Transverse colon (tissue), 4 donors: ENCODE results near the gene STRADA. TPM values are rescaled to one million over a fixed set of nuclear protein-coding genes. Genes with fewer than 3 reads are reported as not detected.

Experiments
- DNase-seq: peaks from one replicate; pipeline ENCODE4 v3.0.0-alpha.2; 2019
- H3K27ac ChIP-seq, 4 donors: fragments of 200-600 bp; sonication (generic); 2 replicates each; pipeline ENCODE4 v1.5.1; 2016 to 2018; ENCODE audit warnings: inconsistent platforms in 4 of 4
- H3K27me3 ChIP-seq: fragments of 200-600 bp; sonication (generic); 2 replicates; pipeline ENCODE4 v1.5.1; 2017; ENCODE audit warnings: inconsistent platforms
- H3K36me3 ChIP-seq, 4 donors: fragments of 200-600 bp; sonication (generic); 2 replicates each; pipeline ENCODE4 v1.5.1; 2017 to 2019; ENCODE audit warnings: inconsistent platforms in 4 of 4
- H3K4me1 ChIP-seq, 4 donors: fragments of 200-600 bp; sonication (generic); 2 replicates each; pipeline ENCODE4 v1.5.1; 2017 to 2020; ENCODE audit warnings: inconsistent platforms in 4 of 4
- H3K4me3 ChIP-seq, 4 donors: fragments of 200-600 bp; sonication (generic); 1 replicate in 1 of 4; 2 replicates in 3 of 4; pipeline versions ENCODE4 v1.5.1 to v1.6.1; 2017 to 2019; ENCODE audit warnings: inconsistent platforms in 4 of 4
- H3K9me3 ChIP-seq, 2 donors: fragments of 200-600 bp; sonication (generic); 2 replicates each; pipeline ENCODE4 v1.5.1; 2017 to 2019; ENCODE audit warnings: inconsistent platforms in 2 of 2
- EP300 ChIP-seq: sonication (generic); formaldehyde crosslinking; IDR thresholded peaks from one replicate; pipeline ENCODE4 v1.6.1; 2017; ENCODE audit warnings: antibody characterized with exemption, low read depth
- POLR2A ChIP-seq: fragments of 450-650 bp; IDR thresholded peaks from one replicate; pipeline ENCODE4 v1.6.1; 2016; ENCODE audit warnings: antibody characterized with exemption, mild to moderate bottlenecking, moderate library complexity
- POLR2AphosphoS5 ChIP-seq, 3 donors: sonication (generic); formaldehyde crosslinking; IDR thresholded peaks; one replicate each; pipeline ENCODE4 v1.6.1; 2016; ENCODE audit warnings: antibody characterized with exemption in 3 of 3
- WGBS, 2 donors: methylation state at CpG; one replicate each; pipeline ENCODE4 v1.1.5; 2018; ENCODE audit warnings: low coverage in 1 of 2; 5-methylcytosine and 5-hydroxymethylcytosine counted together
- in situ Hi-C, 4 donors: fragments of 200-750 bp; cut with MboI; loops; one replicate each; pipeline versions ENCODE4 v1.15.0 to v1.15.1; 2017; ENCODE audit warnings: low sequenced_read_pairs in 3 of 4, low pct_ligation_motif_present in 1 of 4, low pct_unique_long_range_greater_than_20kb in 1 of 4
- intact Hi-C: fragments of 100-400 bp; cut with DNase I; formaldehyde crosslinking; loops from one replicate; pipeline ENCODE4 v1.15.1; 2023; ENCODE audit warnings: low total_unique reads
- total RNA-seq, 4 donors: library from RNA; depleted of rRNA; stranded (reverse); fragments of >200 nt; gene quantifications; one replicate each; pipeline ENCODE4 v1.1.0, GENCODE V29; 2016
- TF ChIP-seq, protein P1 (sequence below), 5 experiments: fragments of 200-600 bp in 3 of 5; fragments of 450-650 bp in 2 of 5; sonication (generic) in 3 of 5; IDR thresholded peaks; 1 replicate in 2 of 5; 2 replicates in 3 of 5; pipeline ENCODE4 v1.5.1; 2016 to 2017; ENCODE audit warnings: antibody characterized with exemption in 5 of 5, inconsistent platforms in 3 of 5, mild to moderate bottlenecking in 2 of 5, moderate library complexity in 1 of 5

The STRADA gene
- total RNA-seq, 4 donors from 2014 or later, result 23.1 to 37.8 (median 33.8) TPM

DNA sequence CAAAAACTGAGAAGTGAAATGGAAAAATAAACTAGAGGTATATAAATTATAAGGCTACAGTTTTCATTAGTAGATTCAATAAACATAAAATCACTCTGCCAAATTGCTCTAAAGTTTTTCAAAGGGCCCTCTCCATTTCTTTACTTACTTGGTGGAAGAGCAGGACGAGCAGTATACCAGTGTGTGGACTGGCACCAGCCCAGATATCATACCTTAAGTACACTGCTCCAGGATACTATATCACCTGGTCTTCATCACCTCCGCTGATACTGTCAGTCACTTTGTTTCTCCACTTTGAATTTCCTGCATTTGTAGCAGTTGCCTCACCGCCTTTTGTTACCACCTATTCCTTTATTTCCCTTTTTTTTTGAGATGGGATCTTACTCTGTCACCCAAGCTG lies 81.7 kb downstream of the STRADA start:
- in situ Hi-C loops, result no loop called here
- H3K4me3 ChIP-seq, result no peak overlapping the region
- H3K27me3 ChIP-seq, result no peaks in the 10 kb centered on the region
- peaks cover 0 to under 1% (median 0%) of the 10 kb centered on the region in 4 donors for H3K4me1 ChIP-seq
- no peak for TF ChIP-seq EP300
- TF ChIP-seq POLR2AphosphoS5 (IDR thresholded peaks at IDR 0.05), result no peak
- no peak for TF ChIP-seq POLR2A
- 87 to 93% methylated on average over 3 of the region's 3 CpGs for WGBS, 2 donors
- peaks cover 0 to 28% (median 11%) of the 10 kb centered on the region in 4 donors for H3K36me3 ChIP-seq
- intact Hi-C loops, result no loop called here
- H3K9me3 ChIP-seq, result no peaks in the 10 kb centered on the region
- no peak overlapping the region for H3K27ac ChIP-seq
- no peak for DNase-seq

DNA sequence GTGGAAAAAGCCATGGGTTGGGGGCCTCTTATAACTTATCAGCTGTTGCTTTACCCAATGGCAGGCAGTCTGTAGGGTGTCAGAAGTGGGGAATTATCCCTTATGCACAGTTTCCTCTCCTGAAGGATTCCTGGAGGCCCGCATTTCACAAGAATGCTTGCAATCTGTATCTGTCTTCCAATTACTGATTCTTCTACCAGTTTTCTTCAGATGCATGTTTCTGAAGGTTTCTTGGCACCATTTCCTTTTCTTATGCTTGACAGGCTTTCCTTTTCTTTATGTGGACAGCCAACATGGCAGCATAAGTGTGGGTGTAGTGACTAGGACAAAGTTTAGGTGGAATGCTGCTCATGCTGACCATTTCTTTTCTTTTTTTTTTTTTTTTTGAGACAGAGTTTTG lies 83.2 kb downstream of the STRADA start:
- WGBS, 2 donors, result 100% methylated on average over 1 of the region's 1 CpG; no CpG with 5 or more reads in 1 of the 2 donors
- no peaks in the 10 kb centered on the region for H3K9me3 ChIP-seq
- no peak overlapping the region for H3K27ac ChIP-seq
- no peak for TF ChIP-seq POLR2AphosphoS5 (IDR thresholded peaks at IDR 0.05)
- no peak for TF ChIP-seq POLR2A
- TF ChIP-seq EP300, result no peak
- TF ChIP-seq, protein P1, sequence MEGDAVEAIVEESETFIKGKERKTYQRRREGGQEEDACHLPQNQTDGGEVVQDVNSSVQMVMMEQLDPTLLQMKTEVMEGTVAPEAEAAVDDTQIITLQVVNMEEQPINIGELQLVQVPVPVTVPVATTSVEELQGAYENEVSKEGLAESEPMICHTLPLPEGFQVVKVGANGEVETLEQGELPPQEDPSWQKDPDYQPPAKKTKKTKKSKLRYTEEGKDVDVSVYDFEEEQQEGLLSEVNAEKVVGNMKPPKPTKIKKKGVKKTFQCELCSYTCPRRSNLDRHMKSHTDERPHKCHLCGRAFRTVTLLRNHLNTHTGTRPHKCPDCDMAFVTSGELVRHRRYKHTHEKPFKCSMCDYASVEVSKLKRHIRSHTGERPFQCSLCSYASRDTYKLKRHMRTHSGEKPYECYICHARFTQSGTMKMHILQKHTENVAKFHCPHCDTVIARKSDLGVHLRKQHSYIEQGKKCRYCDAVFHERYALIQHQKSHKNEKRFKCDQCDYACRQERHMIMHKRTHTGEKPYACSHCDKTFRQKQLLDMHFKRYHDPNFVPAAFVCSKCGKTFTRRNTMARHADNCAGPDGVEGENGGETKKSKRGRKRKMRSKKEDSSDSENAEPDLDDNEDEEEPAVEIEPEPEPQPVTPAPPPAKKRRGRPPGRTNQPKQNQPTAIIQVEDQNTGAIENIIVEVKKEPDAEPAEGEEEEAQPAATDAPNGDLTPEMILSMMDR (IDR thresholded peaks at IDR 0.05), result no peak
- intact Hi-C loops (no loop called here), in situ Hi-C loops (no loop called here)
- H3K27me3 ChIP-seq, result no peaks in the 10 kb centered on the region
- DNase-seq, result no peak
- H3K4me1 ChIP-seq, result no peaks in the 10 kb centered on the region
- H3K36me3 ChIP-seq, result peaks cover 0 to 35% (median 14%) of the 10 kb centered on the region in 4 donors
- H3K4me3 ChIP-seq, result no peak overlapping the region

DNA sequence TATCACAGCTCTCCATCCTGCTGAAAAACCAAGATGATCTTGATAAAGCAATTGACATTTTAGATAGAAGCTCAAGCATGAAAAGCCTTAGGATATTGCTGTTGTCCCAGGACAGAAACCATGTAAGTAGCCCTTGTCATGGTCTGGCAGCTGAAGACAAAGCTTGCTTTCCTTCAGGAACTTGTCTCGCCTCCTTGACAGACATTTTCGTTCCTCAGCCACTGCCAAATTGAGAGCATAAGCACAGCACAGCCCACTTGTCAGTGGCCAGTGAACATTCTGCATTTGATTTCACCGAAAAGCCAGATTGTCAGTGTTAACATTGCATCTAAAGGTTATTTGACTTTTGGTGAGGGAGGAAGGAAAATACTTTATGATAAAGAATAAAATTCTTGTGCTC lies 83.8 kb downstream of the STRADA start:
- 85 to 93% methylated on average over 3 of the region's 3 CpGs for WGBS, 2 donors
- TF ChIP-seq POLR2A (no peak), EP300 (no peak), POLR2AphosphoS5 (IDR thresholded peaks at IDR 0.05) (no peak)
- TF ChIP-seq, protein P1 (IDR thresholded peaks at IDR 0.05), result no peak
- DNase-seq, result no peak
- no peak overlapping the region for H3K27ac ChIP-seq
- H3K9me3 ChIP-seq, result no peaks in the 10 kb centered on the region
- no peaks in the 10 kb centered on the region for H3K27me3 ChIP-seq
- intact Hi-C loops, result no loop called here
- H3K36me3 ChIP-seq, result peaks cover 0 to 33% (median 16%) of the 10 kb centered on the region in 4 donors
- H3K4me1 ChIP-seq, result peaks cover 0 to 5% (median under 1%) of the 10 kb centered on the region in 4 donors
- no peak overlapping the region for H3K4me3 ChIP-seq
- in situ Hi-C loops, result no loop called here

DNA sequence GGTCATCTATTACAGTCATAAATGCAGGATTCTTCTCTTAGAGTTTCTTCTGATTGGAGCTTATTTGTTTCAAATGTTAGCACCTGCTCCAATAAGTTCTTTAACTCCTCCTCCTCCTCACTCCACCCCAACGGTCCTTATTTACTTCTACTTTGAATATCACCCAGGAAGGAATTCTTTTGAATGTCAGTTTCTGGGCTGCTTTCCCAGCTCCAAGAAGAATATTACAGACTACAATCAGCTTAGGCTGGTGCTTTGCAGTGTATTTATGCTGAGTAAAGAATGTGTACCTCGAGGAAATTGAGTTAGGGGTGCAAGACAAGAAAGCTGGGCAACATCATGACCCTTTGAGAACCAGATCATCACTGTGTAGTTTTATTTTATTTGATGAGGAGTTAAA lies 88.5 kb downstream of the STRADA start:
- WGBS, 2 donors, result 33% methylated on average over 2 of the region's 2 CpGs
- H3K4me1 ChIP-seq, result peaks cover 0 to 6% (median 3%) of the 10 kb centered on the region in 4 donors
- in situ Hi-C loops (no loop called here), intact Hi-C loops (no loop called here)
- no peak for DNase-seq
- H3K9me3 ChIP-seq, result no peaks in the 10 kb centered on the region
- H3K27ac ChIP-seq, result no peak overlapping the region
- TF ChIP-seq, protein P1 (IDR thresholded peaks at IDR 0.05), result no peak
- no peak for TF ChIP-seq POLR2AphosphoS5 (IDR thresholded peaks at IDR 0.05)
- TF ChIP-seq POLR2A, result no peak
- no peak for TF ChIP-seq EP300
- H3K36me3 ChIP-seq, result peaks cover 0 to 20% (median 6%) of the 10 kb centered on the region in 4 donors
- no peak overlapping the region for H3K4me3 ChIP-seq
- no peaks in the 10 kb centered on the region for H3K27me3 ChIP-seq

Other genes starting within 250 kb of the STRADA start
- gene KCNH6, start 218.4 kb downstream of the STRADA start, total RNA-seq, result under 1 TPM in 2 of 4 donors, not detected in 2; 0.48 to 0.96 TPM
- 10 to 100 TPM; 29.2 to 42.9 (median 41.9) TPM for gene DCAF7, start 191.3 kb downstream of the STRADA start, total RNA-seq
- 10 to 100 TPM in 3 of 4 donors, 1 to 10 TPM in 1; 4.6 to 79.7 (median 28.3) TPM for gene TACO1, start 140.9 kb downstream of the STRADA start, total RNA-seq
- gene MAP3K3, start 119.4 kb downstream of the STRADA start, total RNA-seq, result 10 to 100 TPM; 15.7 to 32.1 (median 24.7) TPM
- gene LIMD2, start 41.7 kb downstream of the STRADA start, total RNA-seq, result 10 to 100 TPM in 2 of 4 donors, 1 to 10 TPM in 2; 5.3 to 30.7 (median 12.2) TPM
- gene CCDC47, start 31.8 kb upstream of the STRADA start, total RNA-seq, result 100 to 1,000 TPM in 3 of 4 donors, 10 to 100 TPM in 1; 78.2 to 129 (median 101) TPM
- gene DDX42, start 32.4 kb upstream of the STRADA start, total RNA-seq, result 100 to 1,000 TPM in 2 of 4 donors, 10 to 100 TPM in 2; 71.8 to 129 (median 99.4) TPM
- gene PSMC5, start 85.6 kb upstream of the STRADA start, total RNA-seq, result 100 to 1,000 TPM in 1 of 4 donors, 10 to 100 TPM in 3; 63.2 to 131 (median 77.9) TPM
- 10 to 100 TPM; 17.7 to 45.9 (median 34.6) TPM for gene FTSJ3, start 85.9 kb upstream of the STRADA start, total RNA-seq
- gene SMARCD2, start 100.9 kb upstream of the STRADA start, total RNA-seq, result 100 to 1,000 TPM in 3 of 4 donors, 10 to 100 TPM in 1; 99.0 to 130 (median 109) TPM
- not detected for gene CSH2, start 131.9 kb upstream of the STRADA start, total RNA-seq
- gene GH2, start 140.1 kb upstream of the STRADA start, total RNA-seq, result not detected
- gene CSH1, start 154.8 kb upstream of the STRADA start, total RNA-seq, result not detected
- not detected for gene CSHL1, start 169.5 kb upstream of the STRADA start, total RNA-seq
- not detected for gene GH1, start 177.0 kb upstream of the STRADA start, total RNA-seq
- gene CD79B, start 190.5 kb upstream of the STRADA start, total RNA-seq, result 10 to 100 TPM in 2 of 4 donors, under 1 TPM in 1, not detected in 1; 0.68 to 38.9 (median 20.0) TPM
- under 1 TPM in 3 of 4 donors, not detected in 1; 0.14 to 0.48 (median 0.20) TPM for gene SCN4A, start 231.1 kb upstream of the STRADA start, total RNA-seq